ENCODE measurements around the gene KCNJ6. TPM values are rescaled to one million over a fixed set of nuclear protein-coding genes. Genes with fewer than 3 reads are reported as not detected.

KCNJ6 gene
- total and polyA plus RNA-seq, 4 donors: 0.01 TPM; not detected in 3

DNA sequence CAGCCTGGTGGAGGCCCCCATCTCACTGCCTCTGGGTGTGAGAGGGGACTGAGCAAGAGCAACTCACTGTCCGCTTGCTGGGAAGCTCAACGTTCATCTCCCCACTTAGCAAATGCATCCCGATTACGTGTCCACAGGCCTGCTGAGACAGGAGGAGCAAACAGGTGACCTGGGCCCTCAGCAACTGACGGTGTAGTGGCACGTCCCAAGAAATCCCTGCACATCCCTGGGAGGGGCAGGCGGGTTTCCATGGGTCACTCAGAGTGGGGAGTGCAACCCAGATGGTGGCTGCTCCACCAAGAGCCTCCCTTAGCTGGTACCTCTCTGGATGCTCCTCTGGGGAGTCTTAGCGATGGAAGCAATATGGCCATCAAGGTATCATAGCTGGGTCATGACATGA, 320.3 kb downstream of the KCNJ6 start:
- Histone ChIP-seq H3K27ac (ENCODE audit: low read depth in 1 of 2, low read length in 2 of 2) (no peak overlapping the region), H3K36me3 (ENCODE audit: control insufficient read depth in 4 of 4, insufficient read depth in 3 of 4, low read depth in 1 of 4, low read length in 3 of 4) (no peaks in the 10 kb centered on the region), H3K4me1 (ENCODE audit: control insufficient read depth in 4 of 4, insufficient read depth in 4 of 4, low read length in 3 of 4) (no peaks in the 10 kb centered on the region), H3K9ac (ENCODE audit: low read depth in 1 of 2, low read length in 2 of 2) (no peak overlapping the region), H3K27me3 (ENCODE audit: control insufficient read depth in 4 of 4, insufficient read depth in 4 of 4, low read length in 3 of 4) (peaks cover 0 to 2% (median 0%) of the 10 kb centered on the region in 4 donors), H3K9me3 (ENCODE audit: control insufficient read depth in 4 of 4, low read length in 3 of 4) (no peaks in the 10 kb centered on the region), H3K4me3 (ENCODE audit: low read depth in 1 of 3, low read length in 3 of 3) (no peak overlapping the region)
- DNase-seq (ENCODE audit: low spot score): no peak
- WGBS: 94% methylated on average over 8 of the region's 8 CpGs
- TF ChIP-seq GABPA (IDR thresholded peaks at IDR 0.05 in 1 of 2, conservative IDR thresholded peaks at IDR 0.05 in 1 of 2): no peak

DNA sequence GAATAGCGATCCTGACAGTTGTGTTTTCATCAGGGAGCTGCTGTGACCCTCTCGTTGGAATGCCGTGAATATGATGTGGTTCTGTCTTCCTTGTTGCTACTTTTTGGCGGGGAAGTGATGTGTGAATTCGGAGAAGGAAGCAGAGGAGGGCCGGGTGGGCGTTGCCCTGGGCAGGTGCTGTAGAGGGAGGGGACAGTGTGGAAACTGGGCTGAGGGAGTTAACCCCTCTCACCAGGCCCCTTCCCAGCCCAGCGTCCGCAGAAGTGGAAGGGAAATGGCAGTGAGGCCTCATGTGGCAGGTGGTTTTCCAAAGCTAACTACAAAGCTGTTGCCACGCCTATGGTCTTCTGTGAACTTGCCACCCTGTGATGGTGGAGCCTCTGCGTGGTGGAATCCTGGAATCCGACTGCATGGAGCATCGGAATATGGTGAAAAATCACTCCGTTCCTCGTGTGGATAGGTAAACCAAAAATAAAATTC, 321.7 kb downstream of the KCNJ6 start:
- no peaks in the 10 kb centered on the region for H3K36me3 ChIP-seq (ENCODE audit: control insufficient read depth in 4 of 4, insufficient read depth in 3 of 4, low read depth in 1 of 4, low read length in 3 of 4)
- no peak overlapping the region for H3K4me3 ChIP-seq (ENCODE audit: low read depth in 1 of 3, low read length in 3 of 3)
- no peak overlapping the region for H3K27ac ChIP-seq (ENCODE audit: low read depth in 1 of 2, low read length in 2 of 2)
- TF ChIP-seq, protein P1, sequence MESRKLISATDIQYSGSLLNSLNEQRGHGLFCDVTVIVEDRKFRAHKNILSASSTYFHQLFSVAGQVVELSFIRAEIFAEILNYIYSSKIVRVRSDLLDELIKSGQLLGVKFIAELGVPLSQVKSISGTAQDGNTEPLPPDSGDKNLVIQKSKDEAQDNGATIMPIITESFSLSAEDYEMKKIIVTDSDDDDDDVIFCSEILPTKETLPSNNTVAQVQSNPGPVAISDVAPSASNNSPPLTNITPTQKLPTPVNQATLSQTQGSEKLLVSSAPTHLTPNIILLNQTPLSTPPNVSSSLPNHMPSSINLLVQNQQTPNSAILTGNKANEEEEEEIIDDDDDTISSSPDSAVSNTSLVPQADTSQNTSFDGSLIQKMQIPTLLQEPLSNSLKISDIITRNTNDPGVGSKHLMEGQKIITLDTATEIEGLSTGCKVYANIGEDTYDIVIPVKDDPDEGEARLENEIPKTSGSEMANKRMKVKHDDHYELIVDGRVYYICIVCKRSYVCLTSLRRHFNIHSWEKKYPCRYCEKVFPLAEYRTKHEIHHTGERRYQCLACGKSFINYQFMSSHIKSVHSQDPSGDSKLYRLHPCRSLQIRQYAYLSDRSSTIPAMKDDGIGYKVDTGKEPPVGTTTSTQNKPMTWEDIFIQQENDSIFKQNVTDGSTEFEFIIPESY (IDR thresholded peaks at IDR 0.05): no peak
- TF ChIP-seq NR2F2 (IDR thresholded peaks at IDR 0.05) (no peak), FOXA1 (IDR thresholded peaks at IDR 0.05) (no peak), JUND (IDR thresholded peaks at IDR 0.05) (no peak), YY1 (IDR thresholded peaks at IDR 0.05) (no peak), EGR1 (IDR thresholded peaks at IDR 0.05; ENCODE audit: low read depth in 2 of 2) (no peak), SP1 (IDR thresholded peaks at IDR 0.05) (no peak), TAF1 (conservative IDR thresholded peaks at IDR 0.05) (no peak), HNF4A (conservative IDR thresholded peaks at IDR 0.05) (no peak)
- TF ChIP-seq, protein P2, sequence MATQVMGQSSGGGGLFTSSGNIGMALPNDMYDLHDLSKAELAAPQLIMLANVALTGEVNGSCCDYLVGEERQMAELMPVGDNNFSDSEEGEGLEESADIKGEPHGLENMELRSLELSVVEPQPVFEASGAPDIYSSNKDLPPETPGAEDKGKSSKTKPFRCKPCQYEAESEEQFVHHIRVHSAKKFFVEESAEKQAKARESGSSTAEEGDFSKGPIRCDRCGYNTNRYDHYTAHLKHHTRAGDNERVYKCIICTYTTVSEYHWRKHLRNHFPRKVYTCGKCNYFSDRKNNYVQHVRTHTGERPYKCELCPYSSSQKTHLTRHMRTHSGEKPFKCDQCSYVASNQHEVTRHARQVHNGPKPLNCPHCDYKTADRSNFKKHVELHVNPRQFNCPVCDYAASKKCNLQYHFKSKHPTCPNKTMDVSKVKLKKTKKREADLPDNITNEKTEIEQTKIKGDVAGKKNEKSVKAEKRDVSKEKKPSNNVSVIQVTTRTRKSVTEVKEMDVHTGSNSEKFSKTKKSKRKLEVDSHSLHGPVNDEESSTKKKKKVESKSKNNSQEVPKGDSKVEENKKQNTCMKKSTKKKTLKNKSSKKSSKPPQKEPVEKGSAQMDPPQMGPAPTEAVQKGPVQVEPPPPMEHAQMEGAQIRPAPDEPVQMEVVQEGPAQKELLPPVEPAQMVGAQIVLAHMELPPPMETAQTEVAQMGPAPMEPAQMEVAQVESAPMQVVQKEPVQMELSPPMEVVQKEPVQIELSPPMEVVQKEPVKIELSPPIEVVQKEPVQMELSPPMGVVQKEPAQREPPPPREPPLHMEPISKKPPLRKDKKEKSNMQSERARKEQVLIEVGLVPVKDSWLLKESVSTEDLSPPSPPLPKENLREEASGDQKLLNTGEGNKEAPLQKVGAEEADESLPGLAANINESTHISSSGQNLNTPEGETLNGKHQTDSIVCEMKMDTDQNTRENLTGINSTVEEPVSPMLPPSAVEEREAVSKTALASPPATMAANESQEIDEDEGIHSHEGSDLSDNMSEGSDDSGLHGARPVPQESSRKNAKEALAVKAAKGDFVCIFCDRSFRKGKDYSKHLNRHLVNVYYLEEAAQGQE (IDR thresholded peaks at IDR 0.05): no peak
- TF ChIP-seq, protein P3, sequence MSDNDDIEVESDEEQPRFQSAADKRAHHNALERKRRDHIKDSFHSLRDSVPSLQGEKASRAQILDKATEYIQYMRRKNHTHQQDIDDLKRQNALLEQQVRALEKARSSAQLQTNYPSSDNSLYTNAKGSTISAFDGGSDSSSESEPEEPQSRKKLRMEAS (IDR thresholded peaks at IDR 0.05): no peak
- TF ChIP-seq, protein P4, sequence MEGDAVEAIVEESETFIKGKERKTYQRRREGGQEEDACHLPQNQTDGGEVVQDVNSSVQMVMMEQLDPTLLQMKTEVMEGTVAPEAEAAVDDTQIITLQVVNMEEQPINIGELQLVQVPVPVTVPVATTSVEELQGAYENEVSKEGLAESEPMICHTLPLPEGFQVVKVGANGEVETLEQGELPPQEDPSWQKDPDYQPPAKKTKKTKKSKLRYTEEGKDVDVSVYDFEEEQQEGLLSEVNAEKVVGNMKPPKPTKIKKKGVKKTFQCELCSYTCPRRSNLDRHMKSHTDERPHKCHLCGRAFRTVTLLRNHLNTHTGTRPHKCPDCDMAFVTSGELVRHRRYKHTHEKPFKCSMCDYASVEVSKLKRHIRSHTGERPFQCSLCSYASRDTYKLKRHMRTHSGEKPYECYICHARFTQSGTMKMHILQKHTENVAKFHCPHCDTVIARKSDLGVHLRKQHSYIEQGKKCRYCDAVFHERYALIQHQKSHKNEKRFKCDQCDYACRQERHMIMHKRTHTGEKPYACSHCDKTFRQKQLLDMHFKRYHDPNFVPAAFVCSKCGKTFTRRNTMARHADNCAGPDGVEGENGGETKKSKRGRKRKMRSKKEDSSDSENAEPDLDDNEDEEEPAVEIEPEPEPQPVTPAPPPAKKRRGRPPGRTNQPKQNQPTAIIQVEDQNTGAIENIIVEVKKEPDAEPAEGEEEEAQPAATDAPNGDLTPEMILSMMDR (IDR thresholded peaks at IDR 0.05; ENCODE audit: low read depth, low read length, missing input control): no peak
- no peaks in the 10 kb centered on the region for H3K9me3 ChIP-seq (ENCODE audit: control insufficient read depth in 4 of 4, low read length in 3 of 4)
- peaks cover 0 to 2% (median 0%) of the 10 kb centered on the region in 4 donors for H3K27me3 ChIP-seq (ENCODE audit: control insufficient read depth in 4 of 4, insufficient read depth in 4 of 4, low read length in 3 of 4)
- H3K4me1 ChIP-seq (ENCODE audit: control insufficient read depth in 4 of 4, insufficient read depth in 4 of 4, low read length in 3 of 4): no peaks in the 10 kb centered on the region
- 82% methylated on average over 15 of the region's 15 CpGs for WGBS
- no peak overlapping the region for H3K9ac ChIP-seq (ENCODE audit: low read depth in 1 of 2, low read length in 2 of 2)
- DNase-seq (ENCODE audit: low spot score): no peak

Measured in liver (tissue), 9 donors.